Parathyroid adenoma (tissue), 2 donors: ENCODE data around the gene TNNT3.

Source experiments
- H2AFZ ChIP-seq: fragments of 300-600 bp; sonication (generic); one replicate; pipeline ENCODE4 v1.7.0; 2017; ENCODE audit warnings: antibody characterized with exemption, mild to moderate bottlenecking
- H3K27ac ChIP-seq: fragments of 300-600 bp; sonication (generic); one replicate; pipeline ENCODE4 v1.7.0; 2017
- H3K27me3 ChIP-seq: fragments of 300-600 bp; sonication (generic); one replicate; pipeline ENCODE4 v1.7.0; 2017; ENCODE audit warnings: low read length; ENCODE audit not compliant: control insufficient read depth, insufficient read depth
- H3K36me3 ChIP-seq: fragments of 300-600 bp; sonication (generic); one replicate; pipeline ENCODE4 v1.7.0; 2017; ENCODE audit warnings: low read length; ENCODE audit not compliant: control insufficient read depth, insufficient read depth
- H3K4me1 ChIP-seq: fragments of 300-600 bp; sonication (generic); one replicate; pipeline ENCODE4 v1.7.0; 2017; ENCODE audit warnings: control low read depth
- H3K4me2 ChIP-seq: fragments of 300-600 bp; sonication (generic); one replicate; pipeline ENCODE4 v1.7.0; 2017; ENCODE audit warnings: low read length
- H3K4me3 ChIP-seq: fragments of 300-600 bp; sonication (generic); one replicate; pipeline ENCODE4 v1.7.0; 2017; ENCODE audit warnings: low read depth, low read length
- H3K79me2 ChIP-seq: fragments of 300-600 bp; sonication (generic); one replicate; pipeline ENCODE4 v1.7.0; 2017; ENCODE audit warnings: control low read depth
- H3K9ac ChIP-seq: fragments of 300-600 bp; sonication (generic); one replicate; pipeline ENCODE4 v1.7.0; 2017; ENCODE audit warnings: mild to moderate bottlenecking
- H3K9me3 ChIP-seq: fragments of 300-600 bp; sonication (generic); one replicate; pipeline ENCODE4 v1.7.0; 2017; ENCODE audit warnings: low read length; ENCODE audit not compliant: control insufficient read depth
- TF ChIP-seq, protein P1 (sequence below): fragments of 300-600 bp; sonication (generic); IDR thresholded peaks from one replicate; pipeline ENCODE4 v1.7.0; 2017; ENCODE audit warnings: antibody characterized with exemption, mild to moderate bottlenecking
- donor health status: primary hyperparathyroidism.

TNNT3 gene

DNA sequence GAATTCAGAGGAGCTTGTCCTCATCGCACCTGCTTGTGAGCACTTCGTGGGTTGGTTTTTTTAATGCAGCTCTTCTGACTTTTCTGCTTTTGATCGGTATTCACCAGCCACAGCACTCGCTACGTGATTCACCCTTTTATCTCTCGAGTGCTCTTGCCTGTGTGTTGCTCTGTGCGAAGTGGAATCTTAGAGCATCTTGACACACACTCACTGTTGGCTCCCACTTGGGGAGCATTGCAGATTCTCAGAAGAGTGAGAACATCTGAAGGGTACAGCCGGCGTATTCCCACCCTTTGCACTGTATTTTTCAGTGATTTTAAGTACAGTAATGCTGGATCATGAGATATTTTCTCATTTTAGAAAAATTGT is 10.9 kb downstream of the TNNT3 start:
- no peak overlapping the region for H2AFZ ChIP-seq
- no peak overlapping the region for H3K27ac ChIP-seq
- TF ChIP-seq, protein P1, sequence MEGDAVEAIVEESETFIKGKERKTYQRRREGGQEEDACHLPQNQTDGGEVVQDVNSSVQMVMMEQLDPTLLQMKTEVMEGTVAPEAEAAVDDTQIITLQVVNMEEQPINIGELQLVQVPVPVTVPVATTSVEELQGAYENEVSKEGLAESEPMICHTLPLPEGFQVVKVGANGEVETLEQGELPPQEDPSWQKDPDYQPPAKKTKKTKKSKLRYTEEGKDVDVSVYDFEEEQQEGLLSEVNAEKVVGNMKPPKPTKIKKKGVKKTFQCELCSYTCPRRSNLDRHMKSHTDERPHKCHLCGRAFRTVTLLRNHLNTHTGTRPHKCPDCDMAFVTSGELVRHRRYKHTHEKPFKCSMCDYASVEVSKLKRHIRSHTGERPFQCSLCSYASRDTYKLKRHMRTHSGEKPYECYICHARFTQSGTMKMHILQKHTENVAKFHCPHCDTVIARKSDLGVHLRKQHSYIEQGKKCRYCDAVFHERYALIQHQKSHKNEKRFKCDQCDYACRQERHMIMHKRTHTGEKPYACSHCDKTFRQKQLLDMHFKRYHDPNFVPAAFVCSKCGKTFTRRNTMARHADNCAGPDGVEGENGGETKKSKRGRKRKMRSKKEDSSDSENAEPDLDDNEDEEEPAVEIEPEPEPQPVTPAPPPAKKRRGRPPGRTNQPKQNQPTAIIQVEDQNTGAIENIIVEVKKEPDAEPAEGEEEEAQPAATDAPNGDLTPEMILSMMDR = no peak
- no peaks in the 10 kb centered on the region for H3K36me3 ChIP-seq
- no peak overlapping the region for H3K4me2 ChIP-seq
- H3K79me2 ChIP-seq = no peaks in the 10 kb centered on the region
- H3K9me3 ChIP-seq = no peaks in the 10 kb centered on the region
- H3K4me1 ChIP-seq = no peaks in the 10 kb centered on the region
- no peak overlapping the region for H3K4me3 ChIP-seq
- H3K9ac ChIP-seq = no peak overlapping the region
- H3K27me3 ChIP-seq = no peaks in the 10 kb centered on the region

DNA sequence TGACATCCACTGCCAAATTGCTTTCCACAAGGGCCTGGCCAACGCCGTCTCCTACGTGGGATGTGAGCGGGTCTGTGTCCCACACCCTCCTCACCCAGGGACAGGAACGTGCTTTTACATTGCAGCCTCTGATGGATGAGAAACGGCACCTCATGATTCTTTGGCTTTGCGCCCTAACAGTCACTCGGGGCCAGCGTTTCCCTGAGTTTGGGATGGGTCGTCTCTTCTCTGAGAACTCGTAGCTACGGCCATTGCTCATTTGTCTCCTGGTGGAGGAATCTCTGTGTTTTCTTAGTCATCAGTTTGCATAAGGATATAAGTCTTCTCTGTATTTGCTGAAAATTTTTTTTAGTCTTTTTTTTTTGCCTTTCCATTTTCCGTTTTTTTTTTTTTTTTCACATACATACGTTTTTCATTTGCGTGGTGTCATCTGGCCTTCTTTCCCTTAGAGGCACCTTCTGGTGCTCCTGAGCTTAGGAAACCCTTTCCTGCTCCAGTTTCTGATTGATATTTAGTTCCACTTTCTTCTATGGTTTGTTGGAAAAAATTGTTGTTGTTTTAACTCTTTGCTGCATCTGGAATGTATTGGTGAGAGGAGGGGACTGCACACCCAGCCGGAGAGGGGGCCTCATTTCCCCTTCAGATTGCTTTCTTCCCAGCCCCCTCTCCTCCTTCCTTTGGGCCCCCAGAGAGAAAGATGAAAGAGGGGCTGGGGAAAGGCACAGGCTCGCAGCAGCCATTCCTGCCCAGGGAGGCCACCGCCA is 12.0 kb downstream of the TNNT3 start:
- Histone ChIP-seq H3K27ac (no peak overlapping the region), H3K9me3 (no peaks in the 10 kb centered on the region), H2AFZ (no peak overlapping the region), H3K4me1 (no peaks in the 10 kb centered on the region), H3K4me2 (no peak overlapping the region), H3K36me3 (no peaks in the 10 kb centered on the region), H3K27me3 (no peaks in the 10 kb centered on the region), H3K79me2 (no peaks in the 10 kb centered on the region), H3K9ac (no peak overlapping the region), H3K4me3 (no peak overlapping the region)
- TF ChIP-seq, protein P1 = no peak

DNA sequence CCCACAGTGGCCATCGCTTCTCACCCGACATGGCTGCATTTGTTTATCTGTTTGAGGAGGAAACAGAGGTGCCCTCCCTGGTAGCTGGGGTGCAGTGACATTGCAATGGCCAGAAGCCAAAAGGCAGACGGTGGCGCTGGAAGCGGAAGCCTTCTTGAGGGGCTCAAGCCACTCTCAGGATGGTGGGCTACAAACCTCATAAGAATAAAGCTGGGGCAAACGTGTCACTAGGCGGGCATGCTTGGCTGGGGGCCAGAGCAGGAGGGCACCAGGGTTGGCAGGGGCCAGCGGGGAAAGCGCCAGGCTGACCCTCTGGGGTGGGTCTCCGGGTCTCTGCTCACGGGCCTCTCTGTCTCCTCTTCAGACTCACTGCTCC is 12.6 kb downstream of the TNNT3 start:
- no peak overlapping the region for H3K27ac ChIP-seq
- no peak overlapping the region for H3K4me3 ChIP-seq

DNA sequence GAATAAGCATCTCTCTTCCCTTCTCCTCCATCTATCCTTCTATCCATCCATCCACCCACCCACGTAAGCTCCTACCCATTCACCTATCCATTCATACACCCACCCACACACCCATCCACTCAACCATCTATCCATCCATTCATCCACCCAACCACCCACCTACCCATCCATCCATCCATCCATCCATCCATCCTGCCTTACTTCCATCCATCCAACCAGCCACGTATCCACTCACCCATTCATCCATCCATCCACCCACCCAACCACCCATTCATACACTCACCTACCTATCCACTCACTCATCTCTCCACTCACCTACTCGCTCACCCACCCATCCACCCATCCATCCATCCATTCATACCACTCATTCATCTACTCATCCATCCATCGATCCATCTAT is 13.2 kb downstream of the TNNT3 start:
- Histone ChIP-seq H3K9ac (no peak overlapping the region), H3K4me2 (no peak overlapping the region), H3K36me3 (no peaks in the 10 kb centered on the region), H3K9me3 (no peaks in the 10 kb centered on the region), H3K4me1 (no peaks in the 10 kb centered on the region), H3K27me3 (no peaks in the 10 kb centered on the region), H3K4me3 (no peak overlapping the region), H3K27ac (no peak overlapping the region), H3K79me2 (no peaks in the 10 kb centered on the region), H2AFZ (no peak overlapping the region)
- TF ChIP-seq, protein P1 = no peak

More for the DNA sequence above, 12.6 kb downstream of the TNNT3 start:
- no peaks in the 10 kb centered on the region for H3K27me3 ChIP-seq
- TF ChIP-seq, protein P1 = no peak
- H2AFZ ChIP-seq = no peak overlapping the region
- H3K79me2 ChIP-seq = no peaks in the 10 kb centered on the region
- H3K4me2 ChIP-seq = no peak overlapping the region
- no peaks in the 10 kb centered on the region for H3K9me3 ChIP-seq
- no peaks in the 10 kb centered on the region for H3K36me3 ChIP-seq
- H3K4me1 ChIP-seq = no peaks in the 10 kb centered on the region
- H3K9ac ChIP-seq = no peak overlapping the region
